CD4-positive, alpha-beta memory T cell (primary cell): ENCODE measurements around the gene GPATCH4. TPM values are rescaled to one million over a fixed set of nuclear protein-coding genes. Genes with fewer than 3 reads are reported as not detected.
A peak's percentile ranks its signal among the peaks of the same experiment; 100 is the strongest.

Source experiments
- CTCF ChIA-PET: fragments of 350-600 bp; sonication (Branson Sonifier 250); formaldehyde crosslinking; loops from one replicate; lab custom pipeline; 2021; ENCODE audit warnings: inconsistent platforms; ENCODE audit not compliant: partially characterized antibody; lab: Charles Lee
- POLR2A ChIA-PET: fragments of 350-600 bp; sonication (Branson Sonifier 250); formaldehyde crosslinking; loops from one replicate; lab custom pipeline; 2021; ENCODE audit not compliant: partially characterized antibody; lab: Charles Lee
- DNase-seq, 5 donors: peaks; one replicate each; pipeline versions ENCODE4 v3.0.0 to v3.0.0-alpha.2; 2020 to 2022; ENCODE audit warnings: mixed read lengths in 1 of 5
- H3K27ac ChIP-seq: one replicate; pipeline ENCODE4 v1.7.0; 2013; ENCODE audit warnings: low read depth, low read length
- H3K27me3 ChIP-seq: 2 replicates; pipeline ENCODE4 v1.7.0; 2013; ENCODE audit warnings: mild to moderate bottlenecking, low read length, moderate library complexity; ENCODE audit not compliant: insufficient read depth
- H3K36me3 ChIP-seq: 2 replicates; pipeline ENCODE4 v1.7.0; 2013; ENCODE audit warnings: mild to moderate bottlenecking, low read length, moderate library complexity; ENCODE audit not compliant: insufficient read depth
- H3K4me1 ChIP-seq: 2 replicates; pipeline ENCODE4 v1.7.0; 2013; ENCODE audit warnings: mild to moderate bottlenecking, low read length, moderate library complexity; ENCODE audit not compliant: insufficient read depth
- H3K4me3 ChIP-seq, 2 donors: one replicate each; pipeline ENCODE4 v1.7.0; 2013; ENCODE audit warnings: low read length in 2 of 2, mild to moderate bottlenecking in 1 of 2
- H3K9me3 ChIP-seq, 2 donors: one replicate each; pipeline ENCODE4 v1.7.0; 2013; ENCODE audit warnings: low read length in 2 of 2, control low read depth in 1 of 2; ENCODE audit not compliant: control insufficient read depth in 1 of 2
- H3K27ac Mint-ChIP-seq, 7 donors: one replicate each; pipeline ENCODE4 v1.8.0; 2020 to 2021; ENCODE audit warnings: mixed read lengths in 7 of 7, mild to moderate bottlenecking in 6 of 7, inconsistent platforms in 3 of 7, moderate library complexity in 3 of 7
- H3K27me3 Mint-ChIP-seq, 2 donors: one replicate each; pipeline ENCODE4 v1.8.0; 2020 to 2021; ENCODE audit warnings: mixed read lengths in 2 of 2
- H3K36me3 Mint-ChIP-seq, 2 donors: one replicate each; pipeline ENCODE4 v1.8.0; 2020 to 2021; ENCODE audit warnings: mixed read lengths in 2 of 2, inconsistent platforms in 1 of 2, mild to moderate bottlenecking in 1 of 2
- H3K4me1 Mint-ChIP-seq, 4 donors: one replicate each; pipeline ENCODE4 v1.8.0; 2020 to 2021; ENCODE audit warnings: mixed read lengths in 4 of 4, mild to moderate bottlenecking in 1 of 4
- H3K4me3 Mint-ChIP-seq, 8 donors: one replicate each; pipeline ENCODE4 v1.8.0; 2020 to 2021; ENCODE audit warnings: mixed read lengths in 8 of 8, mild to moderate bottlenecking in 7 of 8, moderate library complexity in 6 of 8, inconsistent platforms in 3 of 8
- H3K9me3 Mint-ChIP-seq, 8 donors: one replicate each; pipeline ENCODE4 v1.8.0; 2020 to 2021; ENCODE audit warnings: mixed read lengths in 8 of 8, mild to moderate bottlenecking in 5 of 8, inconsistent platforms in 3 of 8, moderate library complexity in 1 of 8
- intact Hi-C: fragments of 100-400 bp; cut with micrococcal nuclease; formaldehyde crosslinking; loops from one replicate; pipeline ENCODE4 v1.15.1; 2023
- polyA plus RNA-seq, 2 donors: library from polyadenylated mRNA; unstranded; fragments of 300-500 nt; fragmentation: Illumina TruSeq; gene quantifications; one replicate each; pipeline ENCODE4 v1.2.3, GENCODE V29; 2021
- total RNA-seq, 2 experiments: library from RNA; stranded (reverse); gene quantifications; one replicate each; pipeline ENCODE4 v1.2.3, GENCODE V29; 2021

GPATCH4 gene
- total and polyA plus RNA-seq, 4 experiments from 2014 or later, result 8.1 to 58.5 (median 28.8) TPM

- no peaks in the 10 kb centered on the region for H3K36me3 Mint-ChIP-seq
- peaks cover 0 to 2% (median under 1%) of the 10 kb centered on the region in 4 donors for H3K4me1 Mint-ChIP-seq
- Histone ChIP-seq H3K27me3 (no peaks in the 10 kb centered on the region), H3K27ac (no peak overlapping the region), H3K36me3 (no peaks in the 10 kb centered on the region), H3K4me1 (no peaks in the 10 kb centered on the region), H3K4me3 (no peak overlapping the region), H3K9me3 (no peaks in the 10 kb centered on the region)
- intact Hi-C loops, result loop anchor here (1.0 kb wide), 3 partner anchors 24 to 128 kb away; no protein-coding TSS in a partner anchor
- peak; percentile 65 to 75 (median 71) for DNase-seq
- no peak overlapping the region for H3K27ac Mint-ChIP-seq
- H3K4me3 Mint-ChIP-seq, result no peak overlapping the region
- CTCF ChIA-PET, result interaction anchor here (1.2 to 3.5 kb wide), 3 partner anchors 24 to 30 kb away, joined by 4 to 24 read pairs (median 5); no protein-coding TSS in a partner anchor
- no peaks in the 10 kb centered on the region for H3K9me3 Mint-ChIP-seq
- H3K27me3 Mint-ChIP-seq, result peaks cover 0 to 2% of the 10 kb centered on the region in 2 donors
- POLR2A ChIA-PET, result interaction anchor here (0.7 kb wide), 1 partner anchor 16 kb away, joined by 3 read pairs; no protein-coding TSS in a partner anchor
Measured at GRCh38 chr1:156583821-156584622, 17.3 kb downstream of the GPATCH4 start.

GRCh38 chr1:156582388-156583017 lies 18.8 kb downstream of the GPATCH4 start:
- Mint-ChIP-seq H3K4me3 (peak overlapping the region in 3 of 8 donors; percentile 9 to 48 (median 21)), H3K4me1 (peaks cover 0 to 2% (median under 1%) of the 10 kb centered on the region in 4 donors), H3K9me3 (no peaks in the 10 kb centered on the region), H3K36me3 (no peaks in the 10 kb centered on the region), H3K27ac (peak overlapping the region in 3 of 7 donors; percentile 31 to 59 (median 35)), H3K27me3 (peaks cover 0 to 4% of the 10 kb centered on the region in 2 donors)
- ChIA-PET CTCF (interaction anchor here (0.8 to 3.3 kb wide), 7 partner anchors 9 to 125 kb away, joined by 3 to 15 read pairs (median 7); partner anchors contain the start of gene NAXE), POLR2A (interaction anchor here (0.8 to 1.9 kb wide), 6 partner anchors 9 to 82 kb away, joined by 3 to 8 read pairs (median 4); partner anchors contain the start of genes GPATCH4, MEF2D and NAXE)
- H3K27me3 ChIP-seq, result no peaks in the 10 kb centered on the region
- H3K4me3 ChIP-seq, result no peak overlapping the region
- intact Hi-C loops, result no loop called here
- no peaks in the 10 kb centered on the region for H3K9me3 ChIP-seq
- H3K36me3 ChIP-seq, result no peaks in the 10 kb centered on the region
- no peaks in the 10 kb centered on the region for H3K4me1 ChIP-seq
- no peak for DNase-seq
- H3K27ac ChIP-seq, result no peak overlapping the region

- intact Hi-C loops, result no loop called here
- no peaks in the 10 kb centered on the region for H3K27me3 ChIP-seq
- H3K9me3 Mint-ChIP-seq, result no peaks in the 10 kb centered on the region
Measured at GRCh38 chr1:156581661-156582387, 19.5 kb downstream of the GPATCH4 start.

GRCh38 chr1:156579472-156579871 lies 21.8 kb downstream of the GPATCH4 start, which contains the start of gene TTC24:
TSS of gene TTC24 (plus strand) at chr1:156579723. CDS start at chr1:156581365, 1,642 bp downstream.
- ChIA-PET CTCF (interaction anchor here (1.1 to 3.3 kb wide), 5 partner anchors 12 to 126 kb away, joined by 4 to 15 read pairs (median 4); partner anchors contain the start of gene NAXE), POLR2A (no interaction called here)
- Mint-ChIP-seq H3K9me3 (no peaks in the 10 kb centered on the region), H3K4me1 (peaks cover 0 to 2% (median under 1%) of the 10 kb centered on the region in 4 donors), H3K27ac (no peak within 1 kb of the TSS), H3K27me3 (peaks cover 3 to 8% of the 10 kb centered on the region in 2 donors), H3K4me3 (no peak within 1 kb of the TSS), H3K36me3 (no peaks in the 10 kb centered on the region)
- Histone ChIP-seq H3K27ac (no peak within 1 kb of the TSS), H3K9me3 (no peaks in the 10 kb centered on the region), H3K27me3 (no peaks in the 10 kb centered on the region), H3K4me3 (no peak within 1 kb of the TSS), H3K36me3 (no peaks in the 10 kb centered on the region), H3K4me1 (no peaks in the 10 kb centered on the region)
- intact Hi-C loops, result no loop called here
- no peak for DNase-seq

More at GRCh38 chr1:156581661-156582387, 19.5 kb downstream of the GPATCH4 start:
- Histone ChIP-seq H3K9me3 (no peaks in the 10 kb centered on the region), H3K27ac (no peak overlapping the region), H3K4me3 (no peak overlapping the region), H3K4me1 (no peaks in the 10 kb centered on the region), H3K36me3 (no peaks in the 10 kb centered on the region)
- Mint-ChIP-seq H3K27ac (peak overlapping the region in 4 of 7 donors; percentile 37 to 60 (median 58)), H3K27me3 (peaks cover 0 to 4% of the 10 kb centered on the region in 2 donors), H3K4me1 (peaks cover 0 to 2% (median under 1%) of the 10 kb centered on the region in 4 donors), H3K4me3 (peak overlapping the region in 5 of 8 donors; percentile 28 to 64 (median 42)), H3K36me3 (no peaks in the 10 kb centered on the region)
- ChIA-PET CTCF (interaction anchor here (0.7 to 3.3 kb wide), 11 partner anchors 10 to 124 kb away, joined by 3 to 15 read pairs (median 5); partner anchors contain the start of genes IQGAP3 and NAXE), POLR2A (interaction anchor here (0.8 to 1.9 kb wide), 6 partner anchors 10 to 81 kb away, joined by 3 to 8 read pairs (median 4); partner anchors contain the start of genes GPATCH4, MEF2D and NAXE)
- no peak for DNase-seq

- H3K27ac ChIP-seq, result no peak overlapping the region
- DNase-seq, result no peak
- no peaks in the 10 kb centered on the region for H3K36me3 Mint-ChIP-seq
- H3K4me3 ChIP-seq, result no peak overlapping the region
- no peaks in the 10 kb centered on the region for H3K9me3 Mint-ChIP-seq
- no peaks in the 10 kb centered on the region for H3K4me1 ChIP-seq
- peak overlapping the region in 3 of 7 donors; percentile 8 to 75 (median 29) for H3K27ac Mint-ChIP-seq
- no peaks in the 10 kb centered on the region for H3K27me3 ChIP-seq
- intact Hi-C loops, result no loop called here
- ChIA-PET POLR2A (no interaction called here), CTCF (interaction anchor here (0.9 to 2.3 kb wide), 3 partner anchors 30 to 77 kb away, joined by 3 to 7 read pairs (median 3); no protein-coding TSS in a partner anchor)
- no peaks in the 10 kb centered on the region for H3K4me1 Mint-ChIP-seq
- H3K36me3 ChIP-seq, result no peaks in the 10 kb centered on the region
- H3K9me3 ChIP-seq, result no peaks in the 10 kb centered on the region
- H3K4me3 Mint-ChIP-seq, result no peak overlapping the region
- peaks cover 7 to 15% of the 10 kb centered on the region in 2 donors for H3K27me3 Mint-ChIP-seq
Measured at GRCh38 chr1:156578055-156578454, 23.2 kb downstream of the GPATCH4 start.

- Histone ChIP-seq H3K36me3 (no peaks in the 10 kb centered on the region), H3K4me1 (peaks cover 2% of the 10 kb centered on the region), H3K27me3 (peaks cover 3% of the 10 kb centered on the region), H3K4me3 (no peak overlapping the region), H3K27ac (no peak overlapping the region), H3K9me3 (no peaks in the 10 kb centered on the region)
- ChIA-PET POLR2A (no interaction called here), CTCF (interaction anchor here (0.9 to 2.3 kb wide), 2 partner anchors 31 to 76 kb away, joined by 3 to 7 read pairs; no protein-coding TSS in a partner anchor)
- Mint-ChIP-seq H3K36me3 (no peaks in the 10 kb centered on the region), H3K27me3 (peaks cover 12 to 20% of the 10 kb centered on the region in 2 donors), H3K27ac (no peak overlapping the region), H3K4me3 (no peak overlapping the region), H3K9me3 (no peaks in the 10 kb centered on the region), H3K4me1 (peaks cover 0 to 5% (median 3%) of the 10 kb centered on the region in 4 donors)
- intact Hi-C loops, result no loop called here
- no peak for DNase-seq
Measured at GRCh38 chr1:156577550-156577949, 23.7 kb downstream of the GPATCH4 start.
